SK-MEL-5 (cell line): ENCODE results near the gene IL1RAP. TPM values are rescaled to one million over a fixed set of nuclear protein-coding genes. Genes with fewer than 3 reads are reported as not detected.

Experiments used
- DNase-seq: peaks from one replicate; pipeline ENCODE4 v3.0.0-alpha.2; 2016; ENCODE audit warnings: low read depth, low spot score
- in situ Hi-C: cut with HindIII; loops from 2 replicates; pipeline ENCODE4 v1.10.0; 2016; ENCODE audit warnings: low sequenced_read_pairs, high pct_unique_total_duplicates, low pct_unique_long_range_greater_than_20kb
- total RNA-seq: library from RNA; depleted of rRNA; stranded (reverse); fragments of >200 nt; shearing (Covaris generic); gene quantifications from 2 replicates; pipeline ENCODE4 v1.2.3, GENCODE V29; 2014

The IL1RAP gene
- total RNA-seq, 1 experiment from 2014 or later: 514 TPM

GRCh38 chr3:190586631-190587011 lies 72.7 kb downstream of the IL1RAP start:
- in situ Hi-C loops: no loop called here
- peak; percentile 50 for DNase-seq

GRCh38 chr3:190588570-190588969 lies 74.7 kb downstream of the IL1RAP start:
- no peak for DNase-seq
- in situ Hi-C loops: no loop called here

GRCh38 chr3:190589326-190589725 lies 75.4 kb downstream of the IL1RAP start:
- in situ Hi-C loops: no loop called here
- no peak for DNase-seq

GRCh38 chr3:190591080-190591479 lies 77.2 kb downstream of the IL1RAP start:
- in situ Hi-C loops: no loop called here
- no peak for DNase-seq

- in situ Hi-C loops: no loop called here
- DNase-seq: no peak
These were observed 79.2 kb downstream of the IL1RAP start for GRCh38 chr3:190593075-190593474.

- DNase-seq: no peak
- in situ Hi-C loops: no loop called here
These were observed 80.3 kb downstream of the IL1RAP start for GRCh38 chr3:190594171-190594570.

GRCh38 chr3:190595179-190595795 lies 81.4 kb downstream of the IL1RAP start:
- no peak for DNase-seq
- in situ Hi-C loops: no loop called here

- DNase-seq: no peak
- in situ Hi-C loops: no loop called here
These were observed 81.9 kb downstream of the IL1RAP start for GRCh38 chr3:190595807-190596206.

- DNase-seq: no peak
- in situ Hi-C loops: no loop called here
These were observed 82.7 kb downstream of the IL1RAP start for GRCh38 chr3:190596349-190597285.

- no peak for DNase-seq
- in situ Hi-C loops: no loop called here
These were observed 83.4 kb downstream of the IL1RAP start for GRCh38 chr3:190597291-190597690.

GRCh38 chr3:190601622-190602021 lies 87.7 kb downstream of the IL1RAP start:
- in situ Hi-C loops: no loop called here
- DNase-seq: no peak

- DNase-seq: no peak
- in situ Hi-C loops: no loop called here
These were observed 91.5 kb downstream of the IL1RAP start for GRCh38 chr3:190605385-190605784.

GRCh38 chr3:190606596-190606995 lies 92.7 kb downstream of the IL1RAP start:
- no peak for DNase-seq
- in situ Hi-C loops: no loop called here

- in situ Hi-C loops: no loop called here
- DNase-seq: no peak
These were observed 93.1 kb downstream of the IL1RAP start for GRCh38 chr3:190607021-190607420.

GRCh38 chr3:190608850-190609589 lies 95.1 kb downstream of the IL1RAP start:
- in situ Hi-C loops: no loop called here
- no peak for DNase-seq

- no peak for DNase-seq
- in situ Hi-C loops: no loop called here
These were observed 100.6 kb downstream of the IL1RAP start for GRCh38 chr3:190614226-190615059.

- in situ Hi-C loops: no loop called here
- DNase-seq: no peak
These were observed 101.1 kb downstream of the IL1RAP start for GRCh38 chr3:190615060-190615384.

- no peak for DNase-seq
- in situ Hi-C loops: no loop called here
These were observed 101.7 kb downstream of the IL1RAP start for GRCh38 chr3:190615607-190616006.
